Prostate gland (tissue), 2 donors: ENCODE results near the gene KCNJ4.

Experiments used
- POLR2A ChIP-seq: fragments of 450-650 bp; IDR thresholded peaks from one replicate; pipeline ENCODE4 v1.6.1; 2016; ENCODE audit warnings: antibody characterized with exemption, mild to moderate bottlenecking
- TF ChIP-seq, protein P1 (sequence below), 4 experiments: fragments of 200-600 bp in 2 of 4; fragments of 450-650 bp in 2 of 4; sonication (generic) in 2 of 4; IDR thresholded peaks; 1 replicate in 3 of 4; 2 replicates in 1 of 4; pipeline ENCODE4 v1.5.1; 2016 to 2019; ENCODE audit warnings: antibody characterized with exemption in 4 of 4, mild to moderate bottlenecking in 2 of 4, moderate library complexity in 2 of 4

DNA sequence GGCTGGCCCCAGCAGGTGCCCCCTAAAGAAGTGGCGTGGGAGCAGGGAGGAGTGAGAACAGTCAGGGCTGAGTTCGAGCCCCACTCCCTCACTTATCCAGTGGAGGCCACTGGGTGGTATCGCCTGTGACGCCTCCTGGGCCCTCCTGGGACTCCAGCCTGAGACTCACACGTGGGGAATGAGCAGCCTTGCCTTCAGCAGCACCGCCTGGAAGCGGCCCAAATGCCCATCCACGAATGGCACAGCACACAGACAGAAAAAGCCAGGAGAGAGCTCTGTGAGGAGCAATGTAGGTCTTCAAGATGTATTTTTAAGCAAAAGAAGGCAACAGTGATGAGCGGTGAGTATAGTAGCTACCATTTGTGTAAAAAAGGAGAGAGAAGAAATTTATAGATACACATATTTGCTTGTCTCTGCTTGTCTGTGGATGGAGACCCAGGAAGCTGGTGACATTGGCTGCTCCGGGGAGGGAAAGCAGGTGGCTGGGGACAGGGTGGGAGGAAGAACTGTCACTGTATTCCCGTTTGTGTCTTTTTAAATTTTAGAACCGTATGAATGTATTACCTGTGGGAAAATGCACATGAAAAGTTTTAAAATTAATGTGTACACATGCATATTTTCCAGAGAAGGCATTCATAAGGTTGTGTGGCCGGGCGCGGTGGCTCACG lies 13.2 kb downstream of the KCNJ4 start:
- TF ChIP-seq, protein P1, sequence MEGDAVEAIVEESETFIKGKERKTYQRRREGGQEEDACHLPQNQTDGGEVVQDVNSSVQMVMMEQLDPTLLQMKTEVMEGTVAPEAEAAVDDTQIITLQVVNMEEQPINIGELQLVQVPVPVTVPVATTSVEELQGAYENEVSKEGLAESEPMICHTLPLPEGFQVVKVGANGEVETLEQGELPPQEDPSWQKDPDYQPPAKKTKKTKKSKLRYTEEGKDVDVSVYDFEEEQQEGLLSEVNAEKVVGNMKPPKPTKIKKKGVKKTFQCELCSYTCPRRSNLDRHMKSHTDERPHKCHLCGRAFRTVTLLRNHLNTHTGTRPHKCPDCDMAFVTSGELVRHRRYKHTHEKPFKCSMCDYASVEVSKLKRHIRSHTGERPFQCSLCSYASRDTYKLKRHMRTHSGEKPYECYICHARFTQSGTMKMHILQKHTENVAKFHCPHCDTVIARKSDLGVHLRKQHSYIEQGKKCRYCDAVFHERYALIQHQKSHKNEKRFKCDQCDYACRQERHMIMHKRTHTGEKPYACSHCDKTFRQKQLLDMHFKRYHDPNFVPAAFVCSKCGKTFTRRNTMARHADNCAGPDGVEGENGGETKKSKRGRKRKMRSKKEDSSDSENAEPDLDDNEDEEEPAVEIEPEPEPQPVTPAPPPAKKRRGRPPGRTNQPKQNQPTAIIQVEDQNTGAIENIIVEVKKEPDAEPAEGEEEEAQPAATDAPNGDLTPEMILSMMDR (IDR thresholded peaks at IDR 0.05), result no peak
- no peak for TF ChIP-seq POLR2A
